NCI-H128 (cell line): ENCODE results near the gene CORO7.
A peak's percentile ranks its signal among the peaks of the same experiment; 100 is the strongest.

ENCODE experiments used
- DNase-seq: peaks from one replicate; lab custom pipeline; 2025; ENCODE audit not compliant: unreplicated experiment; lab: John Stamatoyannopoulos, UW

Gene CORO7

GRCh38 chr16:4309102-4309832 lies 107.1 kb downstream of the CORO7 start:
- DNase-seq = no peak

- no peak for DNase-seq
Observed at GRCh38 chr16:4307215-4308037, 109.0 kb downstream of the CORO7 start.

GRCh38 chr16:4306470-4307214 lies 109.8 kb downstream of the CORO7 start:
- peak; percentile 44 for DNase-seq
